HL-60 (cell line): Measurements from ENCODE around the gene TRIM47.

Source experiments
- CTCF ChIP-seq: IDR thresholded peaks from one replicate; pipeline ENCODE4 v1.5.1; 2011; ENCODE audit warnings: low read length, control low read depth, inconsistent platforms; ENCODE audit not compliant: insufficient read depth
- GABPA ChIP-seq: IDR thresholded peaks from 2 replicates; pipeline ENCODE4 v1.6.1; 2012; ENCODE audit warnings: low read depth

GRCh38 chr17:75892556-75893224 is 14.3 kb upstream of the TRIM47 start:
- TF ChIP-seq CTCF = no peak
- TF ChIP-seq GABPA = no peak
